DMS53 treated with DMSO at 0.1 percent for 48 hours (cell line): Measurements from ENCODE around the gene GATAD2B.
"Not testable (repeated sequence)": the region's sequence is repeated elsewhere in the genome, so short reads cannot be mapped to it uniquely, and the experiment has no call there.

ENCODE experiments used
- DNase-seq: peaks from one replicate; lab custom pipeline; 2025; ENCODE audit not compliant: unreplicated experiment; lab: John Stamatoyannopoulos, UW

Gene GATAD2B

DNA sequence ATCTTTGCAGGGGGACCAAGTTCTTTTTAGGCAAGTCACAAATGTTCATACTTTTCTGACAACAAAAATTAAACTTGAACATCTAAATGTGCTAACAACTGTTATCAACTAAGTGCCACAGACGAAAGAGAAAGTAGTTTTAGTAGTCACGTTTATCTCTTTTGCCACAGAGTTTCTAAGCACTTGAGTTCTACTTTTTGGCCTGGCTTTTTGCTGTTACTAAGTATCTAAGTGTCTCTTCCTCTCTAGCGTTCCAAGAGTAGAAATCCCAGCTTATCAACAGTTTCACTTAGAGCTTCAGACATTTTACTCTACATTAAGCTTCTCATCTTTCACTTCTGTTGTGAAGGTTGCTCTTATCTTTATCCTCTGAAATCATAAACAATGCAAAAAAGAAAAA is 34.2 kb downstream of the GATAD2B start:
- no peak for DNase-seq

DNA sequence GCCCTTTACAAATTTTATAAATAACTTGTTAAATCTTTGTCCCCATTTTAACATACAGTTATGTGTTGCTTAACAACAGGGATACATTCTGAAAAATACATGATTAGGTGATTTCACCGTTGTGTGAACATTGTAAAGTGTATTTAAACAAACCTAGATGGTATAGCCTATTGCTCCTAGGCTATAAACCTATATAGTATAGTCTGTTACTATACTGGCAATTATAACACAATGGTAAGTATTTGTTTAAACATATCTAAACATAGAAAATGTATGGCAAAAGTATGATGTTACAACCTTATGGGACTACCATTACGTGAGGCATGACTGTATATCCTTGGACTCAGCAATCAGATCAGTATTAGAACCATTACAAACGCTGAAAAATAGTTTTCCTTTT is 36.6 kb downstream of the GATAD2B start:
- no peak for DNase-seq

DNA sequence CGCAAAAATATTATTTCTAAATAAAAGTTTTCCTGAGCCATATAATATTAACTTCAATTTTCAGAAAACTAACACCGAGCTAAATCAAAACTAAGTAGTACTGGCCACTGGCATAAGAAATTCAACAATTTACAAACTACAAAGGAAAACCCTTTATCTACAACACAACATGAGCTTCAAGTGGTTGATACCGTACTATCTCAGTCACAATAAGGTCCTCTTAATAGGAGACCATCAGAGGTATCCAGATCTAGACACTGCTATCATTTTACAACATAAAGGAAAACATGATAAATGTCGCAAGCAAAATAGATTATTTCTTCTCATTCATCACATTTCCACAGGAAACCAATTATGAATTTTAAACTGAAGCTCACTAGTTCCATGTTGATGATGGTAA is 39.5 kb downstream of the GATAD2B start:
- DNase-seq: no peak

DNA sequence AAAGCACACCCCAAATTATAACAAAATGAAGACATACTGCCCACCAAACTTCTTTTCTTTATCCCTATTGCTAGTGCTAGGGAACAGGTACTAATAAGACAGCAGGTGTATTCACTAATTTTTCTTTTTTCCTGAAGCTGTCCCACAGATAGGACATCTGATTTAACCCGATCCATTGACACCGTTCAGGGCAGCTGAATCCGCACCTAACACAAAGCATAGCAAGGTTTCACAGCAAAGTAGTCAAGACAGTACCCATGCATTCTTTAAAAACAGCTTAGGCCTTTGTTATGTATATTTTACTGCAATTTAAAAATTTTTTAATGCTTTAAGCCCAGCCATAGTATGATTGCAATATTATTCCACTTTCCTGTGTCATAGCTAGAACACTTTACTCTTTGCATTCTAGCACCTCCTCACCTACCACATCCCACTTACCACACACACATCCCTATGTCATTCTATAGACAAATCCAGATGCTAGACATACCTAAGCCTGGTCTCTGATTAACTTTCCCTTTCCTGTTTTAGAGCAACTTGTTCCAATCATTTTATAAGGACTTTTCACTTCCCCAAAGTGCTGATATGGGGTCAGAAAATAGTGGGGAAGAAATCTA is 40.4 kb downstream of the GATAD2B start:
- no peak for DNase-seq

DNA sequence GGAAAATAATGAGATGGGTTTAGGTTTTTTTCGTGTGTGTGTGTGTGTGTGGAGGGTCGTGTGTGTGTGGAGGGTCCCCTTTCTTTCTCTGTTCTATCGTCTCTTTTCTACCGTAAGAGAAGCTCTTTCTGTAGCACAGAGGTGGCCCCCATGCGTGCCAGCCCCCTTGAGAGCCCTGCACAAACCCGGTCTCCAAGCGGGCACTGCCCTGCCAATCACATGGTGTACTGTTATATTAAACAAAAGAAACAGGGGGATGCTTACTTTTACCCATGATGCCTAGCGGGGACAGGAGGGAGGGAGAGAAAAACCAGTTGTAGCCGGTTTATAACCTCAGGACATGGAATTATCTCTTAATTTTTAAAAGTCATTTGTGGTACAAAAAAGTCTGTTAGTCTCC is 41.0 kb downstream of the GATAD2B start:
- peak; percentile 11 for DNase-seq

DNA sequence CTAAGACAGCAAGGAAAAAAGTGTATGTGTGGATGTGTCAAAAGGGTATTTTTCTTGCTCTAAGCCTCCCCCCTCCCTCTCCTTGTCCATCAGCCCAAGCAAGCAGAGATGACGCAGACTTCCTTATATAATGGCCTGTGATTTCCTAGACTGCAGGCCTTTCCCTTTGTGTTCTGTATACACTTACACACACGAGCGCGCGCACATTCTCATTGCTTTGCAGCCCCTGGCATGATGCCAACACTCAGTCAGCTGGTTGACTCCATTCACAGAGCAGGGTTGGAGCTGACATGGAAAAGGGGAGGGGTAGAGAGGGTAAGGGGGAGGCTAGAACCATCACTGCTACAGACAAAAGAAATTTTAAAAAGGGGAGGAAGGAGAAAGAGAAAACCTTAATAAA is 41.8 kb downstream of the GATAD2B start:
- peak; percentile 98 for DNase-seq

DNA sequence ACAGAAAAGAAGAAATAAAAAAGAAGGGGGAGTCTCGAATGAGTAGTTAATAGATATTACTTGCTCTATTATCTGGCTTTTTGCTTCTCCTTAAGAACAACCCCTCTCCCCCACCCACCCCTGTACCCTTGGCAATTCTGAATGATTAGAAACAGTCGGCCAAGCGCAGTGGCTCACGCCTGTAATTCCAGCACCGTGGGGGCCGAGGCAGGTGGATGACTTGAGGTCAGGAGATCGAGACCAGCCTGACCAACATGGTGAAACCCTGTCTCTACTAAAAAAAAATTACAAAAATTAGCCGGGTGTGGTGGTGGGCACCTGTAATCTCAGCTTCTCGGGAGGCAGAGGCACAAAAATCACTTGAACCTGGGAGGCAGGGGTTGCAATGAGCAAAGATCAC is 42.7 kb downstream of the GATAD2B start:
- no peak for DNase-seq

DNA sequence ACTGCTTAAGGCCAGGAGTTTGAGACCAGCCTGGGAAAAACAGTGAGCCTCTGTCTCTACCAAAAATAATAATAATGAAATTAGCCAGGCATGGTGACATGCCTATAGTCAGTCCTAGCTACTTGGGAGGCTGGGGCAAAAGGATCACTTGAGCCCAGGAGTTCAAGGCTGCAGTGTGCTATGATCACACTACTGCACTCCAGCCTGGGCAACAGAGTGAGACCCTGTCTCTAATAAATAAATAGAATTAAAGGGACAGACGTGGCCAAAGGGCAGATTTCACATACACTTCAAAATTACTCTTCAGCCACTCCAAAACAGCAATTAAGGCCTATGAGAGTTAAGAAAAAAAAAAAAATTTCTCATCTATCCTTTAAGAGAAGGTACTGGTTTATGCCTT is 45.7 kb downstream of the GATAD2B start:
- no peak for DNase-seq

DNA sequence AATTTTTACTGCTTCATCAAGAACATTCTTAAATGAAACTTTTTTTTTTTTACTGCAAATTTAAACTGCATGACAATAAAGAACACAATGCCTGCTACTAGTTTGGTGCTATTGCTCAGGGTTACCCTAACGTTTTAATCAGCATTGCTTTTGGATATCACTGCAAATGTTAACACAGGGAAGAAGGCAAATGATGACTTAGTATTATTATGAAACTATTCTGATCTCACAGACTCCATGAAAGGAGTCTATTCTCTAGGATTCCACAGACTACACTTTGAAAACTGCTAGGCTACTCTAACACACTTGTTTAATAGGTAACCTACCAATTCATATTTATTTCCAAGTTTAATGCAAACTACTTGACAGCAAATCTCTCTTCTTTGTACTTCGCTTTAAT is 49.8 kb downstream of the GATAD2B start:
- DNase-seq: no peak

DNA sequence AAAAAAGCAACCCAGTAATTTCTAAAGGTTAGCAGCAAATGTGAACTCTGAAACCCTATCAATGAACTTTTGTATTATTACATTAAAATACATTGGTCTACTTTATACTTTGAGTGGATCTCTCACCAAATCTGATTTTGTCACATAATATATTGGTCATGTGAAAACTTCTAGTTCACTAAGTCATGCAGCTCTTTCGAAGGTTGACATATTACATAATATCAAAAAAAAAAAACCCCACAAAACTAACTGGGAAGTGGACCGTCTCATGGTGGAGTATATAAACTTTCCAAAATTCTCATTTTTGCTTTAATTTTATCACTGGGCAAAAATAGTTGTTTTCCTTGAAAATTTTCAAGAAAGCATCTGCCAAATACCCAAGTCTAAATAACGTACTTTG is 50.4 kb downstream of the GATAD2B start:
- DNase-seq: no peak

DNA sequence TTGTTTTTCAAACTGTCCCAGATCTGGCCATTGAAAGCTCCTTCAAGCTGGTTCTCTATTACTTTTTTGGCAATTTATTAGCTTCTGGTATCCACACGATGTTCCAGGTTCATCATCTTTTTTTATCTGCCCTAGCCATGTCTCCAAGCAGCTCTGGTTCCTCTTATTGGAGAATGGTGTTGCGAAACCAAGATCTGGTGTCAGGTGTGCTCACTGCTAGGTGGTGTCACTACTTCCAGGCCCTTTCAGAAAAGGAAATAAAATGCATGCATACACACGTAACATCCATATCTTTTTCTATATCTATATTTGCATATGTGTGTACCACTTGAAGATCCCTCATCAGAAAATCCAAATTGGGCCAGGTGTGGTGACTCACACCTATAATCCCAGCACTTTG is 53.3 kb downstream of the GATAD2B start:
- no peak for DNase-seq

DNA sequence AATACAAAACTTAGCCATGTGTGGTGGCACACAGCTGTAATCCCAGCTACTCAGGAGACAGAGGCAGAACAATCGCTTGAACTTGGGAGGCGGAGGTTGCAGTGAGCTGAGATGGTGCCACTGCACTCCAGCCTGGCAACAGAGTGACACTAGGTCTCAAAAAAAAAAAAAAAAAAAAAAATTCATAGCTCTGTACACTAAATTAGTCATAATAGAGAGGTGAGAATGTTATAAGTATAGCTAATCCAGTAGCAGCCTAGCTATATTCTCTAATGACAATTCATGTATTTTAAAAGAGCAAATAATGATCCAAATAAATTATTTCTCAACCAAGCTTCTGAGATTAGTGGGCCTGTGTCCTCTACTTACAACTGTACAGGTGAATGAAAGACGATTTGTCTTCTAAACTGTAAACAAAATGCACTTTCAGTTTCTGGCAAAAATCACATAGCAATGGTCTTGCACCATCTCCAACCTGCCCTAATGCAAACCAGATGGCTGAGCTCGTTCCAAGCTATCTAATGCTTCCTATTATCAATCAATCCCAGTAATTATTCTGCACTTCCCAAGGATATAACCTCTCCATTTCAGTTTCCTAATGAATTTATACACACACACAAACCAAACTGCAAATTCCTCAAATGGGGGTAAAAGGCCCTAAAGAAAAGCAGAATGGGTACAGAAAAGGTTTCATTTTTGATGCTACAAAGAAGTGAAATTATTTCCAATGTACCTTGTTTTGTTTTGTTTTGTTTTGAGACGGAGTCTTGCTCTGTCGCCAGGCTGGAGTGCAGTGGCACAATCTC is 56.5 kb downstream of the GATAD2B start:
- DNase-seq: no peak

DNA sequence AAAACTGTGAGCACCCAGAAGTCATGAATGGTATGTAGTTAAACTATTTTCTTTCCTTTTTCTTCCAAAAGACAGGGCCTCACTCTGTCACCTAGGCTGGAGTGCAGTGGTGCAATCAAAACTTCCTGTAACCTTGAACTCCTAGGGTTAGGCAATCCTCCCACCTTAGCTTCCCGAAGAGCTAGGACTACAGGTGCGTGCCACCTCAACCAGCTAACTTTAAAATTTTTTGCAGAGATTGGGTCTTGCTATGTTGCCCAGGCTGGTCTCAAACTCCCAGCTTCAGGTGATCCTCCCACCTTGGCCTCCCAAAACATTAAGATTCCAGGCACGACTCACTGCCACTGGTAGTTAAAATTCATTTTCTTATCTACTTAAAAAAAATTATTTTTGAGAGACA is 62.5 kb downstream of the GATAD2B start:
- DNase-seq: no peak

DNA sequence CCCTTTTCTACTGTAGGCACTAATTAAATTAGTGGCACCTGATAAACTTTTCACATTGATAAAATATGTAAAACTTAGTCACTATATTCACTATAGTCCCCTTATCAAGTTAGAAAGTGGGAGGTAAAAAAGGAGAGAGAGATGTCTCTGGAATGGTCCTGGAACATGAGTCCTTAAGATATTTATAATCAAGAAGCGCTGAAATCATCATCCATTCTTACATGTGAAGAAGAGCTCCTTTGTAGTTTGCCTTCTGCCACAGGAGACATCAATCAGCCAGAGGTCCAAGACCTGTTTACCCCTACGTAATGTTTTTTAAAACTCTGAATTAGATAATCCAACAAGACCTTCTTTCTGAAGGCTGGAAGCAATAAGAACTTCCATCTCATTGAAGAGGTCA is 65.3 kb downstream of the GATAD2B start:
- no peak for DNase-seq

DNA sequence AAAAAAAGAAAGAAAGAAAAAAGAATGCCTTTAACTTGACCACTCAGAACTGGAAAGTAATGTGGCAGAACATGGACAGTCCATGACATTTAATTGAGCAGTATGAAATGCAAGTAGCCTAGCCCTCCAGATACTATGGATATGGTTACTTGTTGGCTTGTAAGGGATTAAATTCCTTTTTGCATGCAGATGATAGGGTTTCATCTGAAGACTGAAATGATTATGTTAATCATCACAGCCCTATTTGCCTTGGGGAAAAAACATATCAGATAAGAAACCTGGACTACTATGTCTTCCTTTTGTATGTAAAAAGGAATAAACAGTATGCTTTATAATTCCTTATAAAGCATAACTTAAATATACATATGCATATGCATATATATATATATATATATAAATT is 66.0 kb downstream of the GATAD2B start:
- DNase-seq: no peak

DNA sequence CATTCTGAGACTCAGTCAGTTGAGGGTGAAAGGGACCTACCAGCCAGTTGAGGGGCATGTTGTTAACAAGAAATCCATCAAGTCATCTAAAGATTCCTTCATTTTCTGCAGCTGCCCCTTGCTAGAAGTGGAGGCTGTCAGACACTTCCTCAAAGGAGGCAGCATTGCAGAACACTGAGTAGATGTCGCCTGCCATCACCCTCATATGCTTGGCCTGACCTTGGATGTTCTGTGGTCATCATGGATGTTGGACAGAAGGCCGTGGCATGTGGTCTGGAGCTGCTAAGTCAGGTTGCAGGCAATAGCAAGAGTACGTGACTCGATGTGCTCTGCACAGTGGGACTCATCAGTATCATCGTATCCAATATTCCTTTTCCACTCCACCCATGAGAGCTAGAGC is 70.6 kb downstream of the GATAD2B start:
- DNase-seq: no peak

DNA sequence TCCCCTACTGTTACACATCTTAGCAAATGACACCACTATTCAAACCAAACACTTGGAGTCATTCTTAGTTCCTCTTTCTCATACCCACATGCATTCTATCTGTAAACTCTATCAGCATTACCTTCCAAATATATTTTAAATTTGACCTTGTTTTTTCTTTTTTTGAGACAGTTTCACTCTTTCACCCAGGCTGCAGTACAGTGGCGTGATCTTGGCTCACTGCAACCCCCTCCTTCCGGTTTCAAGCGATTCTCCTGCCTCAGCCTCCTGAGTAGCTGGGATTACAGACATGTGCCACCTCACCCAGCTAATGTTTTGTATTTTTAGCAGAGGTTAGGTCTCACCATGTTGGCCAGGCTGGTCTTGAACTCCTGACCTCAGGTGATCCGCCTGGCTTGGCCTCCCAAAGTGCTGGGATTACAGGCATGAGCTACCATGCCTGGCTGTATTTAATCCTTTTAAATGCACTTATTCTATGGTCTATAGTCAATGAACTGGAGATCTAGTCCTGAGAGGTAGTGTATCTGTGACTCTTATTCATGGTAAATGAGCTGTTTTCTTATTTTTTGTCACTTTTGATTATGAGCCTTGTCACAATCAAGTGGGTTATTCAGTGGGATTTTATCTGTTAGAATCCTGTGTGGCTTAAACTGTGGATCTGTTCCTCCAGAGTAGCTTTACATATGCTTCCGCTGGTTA is 73.1 kb downstream of the GATAD2B start:
- no peak for DNase-seq

DNA sequence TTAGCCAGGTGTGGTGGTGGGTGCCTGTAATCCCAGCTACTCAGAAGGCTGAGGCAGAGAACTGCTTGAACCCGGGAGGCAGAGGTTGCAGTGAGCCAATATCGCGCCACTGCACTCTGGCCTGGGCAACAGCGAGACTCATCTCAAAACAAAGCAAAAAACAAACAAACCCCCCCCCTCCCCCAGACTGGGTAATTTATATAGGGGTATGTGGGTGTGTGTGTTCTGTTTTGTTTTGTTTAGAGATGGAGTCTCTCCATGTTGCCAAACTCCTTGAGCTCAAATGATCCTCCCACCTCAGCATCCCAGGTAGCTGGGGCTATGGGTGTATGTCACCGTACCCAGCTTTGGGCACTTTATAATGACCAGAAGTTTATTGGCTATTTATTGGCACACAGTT is 74.0 kb downstream of the GATAD2B start:
- DNase-seq: no peak

DNA sequence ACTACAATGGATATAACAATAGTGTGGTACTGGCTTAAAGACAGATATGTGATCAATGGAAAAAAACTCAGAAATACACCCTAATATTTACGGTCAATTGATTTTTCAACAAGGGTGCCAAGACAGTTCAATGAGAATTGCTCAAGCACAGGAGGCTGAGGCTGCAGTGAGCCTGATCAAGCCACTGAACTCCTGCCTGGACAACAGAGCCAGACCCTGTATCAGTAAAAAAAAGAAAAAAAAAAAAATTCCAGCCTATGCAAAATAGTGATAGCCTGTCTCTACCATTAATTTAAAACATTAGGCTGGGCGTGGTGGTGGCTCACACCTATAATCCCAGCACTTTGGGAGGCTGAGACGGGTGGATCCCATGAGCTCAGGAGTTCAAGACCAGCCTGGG is 77.6 kb downstream of the GATAD2B start:
- no peak for DNase-seq

DNA sequence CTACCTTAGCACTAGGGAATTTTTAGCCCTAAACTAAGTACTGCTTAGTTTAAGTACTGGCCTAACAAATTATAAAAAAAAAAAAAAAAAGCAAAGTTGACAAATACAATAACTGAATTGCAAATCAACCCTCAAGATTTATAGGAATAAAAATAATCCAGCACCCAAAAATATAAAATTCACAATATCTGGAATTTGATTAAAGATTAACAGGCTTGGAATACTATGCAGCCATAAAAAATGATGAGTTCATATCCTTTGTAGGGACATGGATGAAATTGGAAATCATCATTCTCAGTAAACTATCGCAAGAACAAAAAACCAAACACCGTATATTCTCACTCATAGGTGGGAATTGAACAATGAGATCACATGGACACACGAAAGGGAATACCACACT is 78.4 kb downstream of the GATAD2B start:
- DNase-seq: not testable (repeated sequence)

DNA sequence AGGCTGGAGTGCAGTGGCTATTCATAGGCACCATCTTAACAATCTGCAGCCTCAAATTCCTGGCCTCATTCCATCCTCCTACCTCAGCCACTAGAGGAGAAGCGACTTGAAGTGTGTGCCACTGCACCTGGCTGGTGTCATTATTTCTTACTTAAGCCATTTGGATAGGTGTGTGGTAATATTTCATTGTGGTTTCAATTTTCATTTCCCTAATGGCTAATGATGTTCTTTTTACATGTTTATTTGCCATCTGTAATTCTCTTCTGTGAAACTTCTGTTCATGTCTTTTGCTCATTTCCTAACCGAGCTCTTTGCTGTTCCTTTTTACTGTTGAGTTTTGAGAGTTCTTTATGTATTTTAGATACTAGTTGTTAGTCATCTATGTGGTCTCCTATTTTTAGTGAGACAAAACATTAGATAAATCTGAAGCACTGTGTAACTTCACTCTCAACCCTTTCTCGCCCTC is 80.7 kb downstream of the GATAD2B start:
- DNase-seq: no peak

DNA sequence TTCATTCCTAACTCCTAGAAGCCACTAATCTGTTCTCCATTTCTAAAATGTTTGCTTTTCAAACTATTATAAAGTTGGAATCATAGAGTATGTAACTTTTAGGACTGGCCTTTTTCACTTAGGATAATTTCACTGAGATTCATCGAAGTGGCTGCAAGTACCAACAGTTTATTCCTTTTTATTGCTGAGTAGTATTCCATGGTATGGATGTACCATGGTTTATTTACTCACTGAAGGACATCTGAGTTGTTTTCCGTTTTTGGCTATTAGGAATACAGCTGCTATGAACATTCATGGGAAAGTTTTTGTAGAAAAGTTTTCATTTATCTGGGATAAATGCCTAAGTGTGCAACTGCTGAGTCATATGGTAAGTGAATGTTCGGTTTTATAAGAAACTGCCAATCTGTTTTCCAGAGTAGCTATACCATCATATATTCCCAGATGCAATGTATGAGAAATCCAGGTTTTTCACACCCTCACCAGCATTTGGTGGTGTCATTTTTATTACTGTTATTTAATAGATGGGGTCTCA is 81.2 kb downstream of the GATAD2B start:
- no peak for DNase-seq
